ENCODE results near the gene FGD6. TPM values are rescaled to one million over a fixed set of nuclear protein-coding genes. Genes with fewer than 3 reads are reported as not detected.

The FGD6 gene
- total and polyA plus RNA-seq, 3 experiments from 2014 or later: 0.36 to 0.92 (median 0.75) TPM

- Histone ChIP-seq H3K27me3 (ENCODE audit: insufficient read depth, low read length, poor library complexity, severe bottlenecking) (no peaks in the 10 kb centered on the region), H3K4me3 (ENCODE audit: low read length) (no peak overlapping the region), H3K4me1 (ENCODE audit: insufficient read depth, low read length) (no peaks in the 10 kb centered on the region), H3K27ac (ENCODE audit: low read depth, low read length) (no peak overlapping the region), H3K36me3 (ENCODE audit: insufficient read depth, low read length) (no peaks in the 10 kb centered on the region), H3K9me3 (ENCODE audit: low read length) (no peaks in the 10 kb centered on the region)
- no peak for DNase-seq
- no peaks in the 10 kb centered on the region for H3K9me3 Mint-ChIP-seq
- H3K27me3 Mint-ChIP-seq: no peaks in the 10 kb centered on the region
- ChIA-PET POLR2A (no interaction called here), CTCF (interaction anchor here (2.0 kb wide), 1 partner anchor 410 kb away, joined by 4 read pairs; no protein-coding TSS in a partner anchor)
- no peaks in the 10 kb centered on the region for H3K4me1 Mint-ChIP-seq
- H3K4me3 Mint-ChIP-seq: no peak overlapping the region
- H3K36me3 Mint-ChIP-seq: no peaks in the 10 kb centered on the region
- no peak overlapping the region for H3K27ac Mint-ChIP-seq
Measured at GRCh38 chr12:95124106-95124505, 93.2 kb downstream of the FGD6 start.

GRCh38 chr12:95118788-95119179 is 98.5 kb downstream of the FGD6 start:
- Mint-ChIP-seq H3K4me3 (no peak overlapping the region), H3K36me3 (no peaks in the 10 kb centered on the region), H3K4me1 (no peaks in the 10 kb centered on the region), H3K27me3 (no peaks in the 10 kb centered on the region), H3K27ac (no peak overlapping the region), H3K9me3 (no peaks in the 10 kb centered on the region)
- Histone ChIP-seq H3K4me3 (ENCODE audit: low read length) (no peak overlapping the region), H3K4me1 (ENCODE audit: insufficient read depth, low read length) (no peaks in the 10 kb centered on the region), H3K27ac (ENCODE audit: low read depth, low read length) (no peak overlapping the region), H3K36me3 (ENCODE audit: insufficient read depth, low read length) (no peaks in the 10 kb centered on the region), H3K27me3 (ENCODE audit: insufficient read depth, low read length, poor library complexity, severe bottlenecking) (no peaks in the 10 kb centered on the region), H3K9me3 (ENCODE audit: low read length) (no peaks in the 10 kb centered on the region)
- no peak for DNase-seq
- POLR2A ChIA-PET: no interaction called here
- CTCF ChIA-PET: interaction anchor here (5.2 kb wide), 1 partner anchor 415 kb away, joined by 63 read pairs; no protein-coding TSS in a partner anchor

- Mint-ChIP-seq H3K4me1 (no peaks in the 10 kb centered on the region), H3K9me3 (no peaks in the 10 kb centered on the region), H3K36me3 (no peaks in the 10 kb centered on the region), H3K27ac (no peak overlapping the region), H3K27me3 (no peaks in the 10 kb centered on the region), H3K4me3 (no peak overlapping the region)
- Histone ChIP-seq H3K9me3 (ENCODE audit: low read length) (no peaks in the 10 kb centered on the region), H3K27me3 (ENCODE audit: insufficient read depth, low read length, poor library complexity, severe bottlenecking) (no peaks in the 10 kb centered on the region), H3K36me3 (ENCODE audit: insufficient read depth, low read length) (no peaks in the 10 kb centered on the region), H3K4me3 (ENCODE audit: low read length) (no peak overlapping the region), H3K27ac (ENCODE audit: low read depth, low read length) (no peak overlapping the region), H3K4me1 (ENCODE audit: insufficient read depth, low read length) (no peaks in the 10 kb centered on the region)
- ChIA-PET POLR2A (no interaction called here), CTCF (interaction anchor here (1.6 to 5.2 kb wide), 4 partner anchors 14 to 419 kb away, joined by 4 to 63 read pairs (median 11); partner anchors contain the start of genes FGD6 and VEZT)
- no peak for DNase-seq
Measured at GRCh38 chr12:95118138-95118787, 99.0 kb downstream of the FGD6 start.

- no peaks in the 10 kb centered on the region for H3K9me3 Mint-ChIP-seq
- ChIA-PET CTCF (interaction anchor here (0.9 to 5.2 kb wide), 9 partner anchors 13 to 427 kb away, joined by 3 to 63 read pairs (median 4); partner anchors contain the start of genes FGD6 and VEZT), POLR2A (no interaction called here)
- H3K27me3 Mint-ChIP-seq: no peaks in the 10 kb centered on the region
- Histone ChIP-seq H3K9me3 (ENCODE audit: low read length) (no peaks in the 10 kb centered on the region), H3K36me3 (ENCODE audit: insufficient read depth, low read length) (no peaks in the 10 kb centered on the region), H3K4me1 (ENCODE audit: insufficient read depth, low read length) (no peaks in the 10 kb centered on the region), H3K27me3 (ENCODE audit: insufficient read depth, low read length, poor library complexity, severe bottlenecking) (no peaks in the 10 kb centered on the region), H3K27ac (ENCODE audit: low read depth, low read length) (no peak overlapping the region), H3K4me3 (ENCODE audit: low read length) (no peak overlapping the region)
- no peaks in the 10 kb centered on the region for H3K4me1 Mint-ChIP-seq
- H3K4me3 Mint-ChIP-seq: no peak overlapping the region
- H3K36me3 Mint-ChIP-seq: no peaks in the 10 kb centered on the region
- no peak overlapping the region for H3K27ac Mint-ChIP-seq
- peak; percentile 39 to 68 (median 51) for DNase-seq
Measured at GRCh38 chr12:95117178-95117599, 100.1 kb downstream of the FGD6 start.

- Histone ChIP-seq H3K4me1 (ENCODE audit: insufficient read depth, low read length) (no peaks in the 10 kb centered on the region), H3K27me3 (ENCODE audit: insufficient read depth, low read length, poor library complexity, severe bottlenecking) (no peaks in the 10 kb centered on the region), H3K4me3 (ENCODE audit: low read length) (no peak overlapping the region), H3K36me3 (ENCODE audit: insufficient read depth, low read length) (no peaks in the 10 kb centered on the region), H3K9me3 (ENCODE audit: low read length) (no peaks in the 10 kb centered on the region), H3K27ac (ENCODE audit: low read depth, low read length) (no peak overlapping the region)
- no peak for DNase-seq
- ChIA-PET POLR2A (no interaction called here), CTCF (interaction anchor here (0.9 to 5.2 kb wide), 9 partner anchors 12 to 428 kb away, joined by 3 to 63 read pairs (median 4); partner anchors contain the start of genes FGD6 and VEZT)
- H3K4me1 Mint-ChIP-seq: no peaks in the 10 kb centered on the region
- no peak overlapping the region for H3K4me3 Mint-ChIP-seq
- H3K27me3 Mint-ChIP-seq: no peaks in the 10 kb centered on the region
- peak overlapping the region in 1 of 8 donors; percentile 12 for H3K27ac Mint-ChIP-seq
- no peaks in the 10 kb centered on the region for H3K36me3 Mint-ChIP-seq
- H3K9me3 Mint-ChIP-seq: no peaks in the 10 kb centered on the region
Measured at GRCh38 chr12:95116773-95117172, 100.5 kb downstream of the FGD6 start.

GRCh38 chr12:95116341-95116740 is 100.9 kb downstream of the FGD6 start:
- POLR2A ChIA-PET: no interaction called here
- H3K27ac Mint-ChIP-seq: no peak overlapping the region
- H3K36me3 ChIP-seq (ENCODE audit: insufficient read depth, low read length): no peaks in the 10 kb centered on the region
- H3K9me3 Mint-ChIP-seq: no peaks in the 10 kb centered on the region
- no peaks in the 10 kb centered on the region for H3K27me3 ChIP-seq (ENCODE audit: insufficient read depth, low read length, poor library complexity, severe bottlenecking)
- CTCF ChIA-PET: interaction anchor here (1.2 to 5.2 kb wide), 5 partner anchors 101 to 423 kb away, joined by 4 to 63 read pairs (median 6); partner anchors contain the start of genes FGD6 and VEZT
- H3K36me3 Mint-ChIP-seq: no peaks in the 10 kb centered on the region
- no peaks in the 10 kb centered on the region for H3K4me1 ChIP-seq (ENCODE audit: insufficient read depth, low read length)
- no peak overlapping the region for H3K4me3 ChIP-seq (ENCODE audit: low read length)
- no peak overlapping the region for H3K4me3 Mint-ChIP-seq
- no peaks in the 10 kb centered on the region for H3K9me3 ChIP-seq (ENCODE audit: low read length)
- no peak for DNase-seq
- H3K27me3 Mint-ChIP-seq: no peaks in the 10 kb centered on the region
- H3K4me1 Mint-ChIP-seq: no peaks in the 10 kb centered on the region
- no peak overlapping the region for H3K27ac ChIP-seq (ENCODE audit: low read depth, low read length)

GRCh38 chr12:95115641-95116040 is 101.6 kb downstream of the FGD6 start:
- no peak overlapping the region for H3K27ac ChIP-seq (ENCODE audit: low read depth, low read length)
- H3K36me3 ChIP-seq (ENCODE audit: insufficient read depth, low read length): no peaks in the 10 kb centered on the region
- Mint-ChIP-seq H3K27ac (no peak overlapping the region), H3K4me1 (no peaks in the 10 kb centered on the region), H3K4me3 (no peak overlapping the region), H3K27me3 (no peaks in the 10 kb centered on the region), H3K36me3 (no peaks in the 10 kb centered on the region), H3K9me3 (no peaks in the 10 kb centered on the region)
- no peaks in the 10 kb centered on the region for H3K27me3 ChIP-seq (ENCODE audit: insufficient read depth, low read length, poor library complexity, severe bottlenecking)
- ChIA-PET CTCF (interaction anchor here (5.2 kb wide), 1 partner anchor 418 kb away, joined by 63 read pairs; no protein-coding TSS in a partner anchor), POLR2A (no interaction called here)
- H3K9me3 ChIP-seq (ENCODE audit: low read length): no peaks in the 10 kb centered on the region
- H3K4me3 ChIP-seq (ENCODE audit: low read length): no peak overlapping the region
- no peaks in the 10 kb centered on the region for H3K4me1 ChIP-seq (ENCODE audit: insufficient read depth, low read length)
- no peak for DNase-seq

- ChIA-PET POLR2A (no interaction called here), CTCF (interaction anchor here (5.2 kb wide), 1 partner anchor 419 kb away, joined by 63 read pairs; no protein-coding TSS in a partner anchor)
- Mint-ChIP-seq H3K4me1 (no peaks in the 10 kb centered on the region), H3K36me3 (no peaks in the 10 kb centered on the region), H3K27ac (peak overlapping the region in 1 of 8 donors; percentile 0), H3K4me3 (no peak overlapping the region), H3K9me3 (no peaks in the 10 kb centered on the region), H3K27me3 (no peaks in the 10 kb centered on the region)
- H3K27ac ChIP-seq (ENCODE audit: low read depth, low read length): no peak overlapping the region
- H3K4me1 ChIP-seq (ENCODE audit: insufficient read depth, low read length): no peaks in the 10 kb centered on the region
- H3K27me3 ChIP-seq (ENCODE audit: insufficient read depth, low read length, poor library complexity, severe bottlenecking): no peaks in the 10 kb centered on the region
- H3K4me3 ChIP-seq (ENCODE audit: low read length): no peak overlapping the region
- no peak for DNase-seq
- H3K36me3 ChIP-seq (ENCODE audit: insufficient read depth, low read length): no peaks in the 10 kb centered on the region
- no peaks in the 10 kb centered on the region for H3K9me3 ChIP-seq (ENCODE audit: low read length)
Measured at GRCh38 chr12:95114766-95115405, 102.4 kb downstream of the FGD6 start.
